SJSA1 (cell line): ENCODE data around the gene WNK1. TPM values are rescaled to one million over a fixed set of nuclear protein-coding genes. Genes with fewer than 3 reads are reported as not detected.
A peak's percentile ranks its signal among the peaks of the same experiment; 100 is the strongest.
"Not testable (repeated sequence)": the region's sequence is repeated elsewhere in the genome, so short reads cannot be mapped to it uniquely, and the experiment has no call there.

ENCODE experiments used
- DNase-seq, 2 experiments: peaks; one replicate each; pipeline ENCODE4 v3.0.0-alpha.2; 2015 to 2020; ENCODE audit warnings: low spot score in 2 of 2, low read depth in 1 of 2
- H3K27ac ChIP-seq: fragments of 250-450 bp; sonication (Bioruptor Pico); 2 replicates; pipeline ENCODE4 v1.5.1; 2020; ENCODE audit warnings: mild to moderate bottlenecking, moderate library complexity
- H3K27me3 ChIP-seq: fragments of 250-450 bp; sonication (Bioruptor Pico); replicated peaks from 2 replicates; pipeline ENCODE4 v1.5.1; 2020; ENCODE audit warnings: mild to moderate bottlenecking, moderate library complexity
- H3K36me3 ChIP-seq: fragments of 250-450 bp; sonication (Bioruptor Pico); 2 replicates; pipeline ENCODE4 v1.5.1; 2020; ENCODE audit warnings: mild to moderate bottlenecking
- H3K4me1 ChIP-seq: fragments of 250-450 bp; sonication (Bioruptor Pico); replicated peaks from 2 replicates; pipeline ENCODE4 v1.6.1; 2021; ENCODE audit warnings: mild to moderate bottlenecking
- H3K4me3 ChIP-seq: fragments of 250-450 bp; sonication (Bioruptor Pico); 2 replicates; pipeline ENCODE4 v1.5.1; 2020; ENCODE audit warnings: mild to moderate bottlenecking
- H3K9me3 ChIP-seq: fragments of 250-450 bp; sonication (Bioruptor Pico); replicated peaks from 2 replicates; pipeline ENCODE4 v1.5.1; 2020; ENCODE audit warnings: mild to moderate bottlenecking
- total RNA-seq: library from RNA; depleted of rRNA; stranded (reverse); fragments of >200 nt; shearing (Covaris generic); gene quantifications from 2 replicates; pipeline ENCODE4 v1.2.3, GENCODE V29; 2014; rRNA removed

Gene WNK1
- total RNA-seq: 18.5 and 55.3 TPM in 2 replicates

DNA sequence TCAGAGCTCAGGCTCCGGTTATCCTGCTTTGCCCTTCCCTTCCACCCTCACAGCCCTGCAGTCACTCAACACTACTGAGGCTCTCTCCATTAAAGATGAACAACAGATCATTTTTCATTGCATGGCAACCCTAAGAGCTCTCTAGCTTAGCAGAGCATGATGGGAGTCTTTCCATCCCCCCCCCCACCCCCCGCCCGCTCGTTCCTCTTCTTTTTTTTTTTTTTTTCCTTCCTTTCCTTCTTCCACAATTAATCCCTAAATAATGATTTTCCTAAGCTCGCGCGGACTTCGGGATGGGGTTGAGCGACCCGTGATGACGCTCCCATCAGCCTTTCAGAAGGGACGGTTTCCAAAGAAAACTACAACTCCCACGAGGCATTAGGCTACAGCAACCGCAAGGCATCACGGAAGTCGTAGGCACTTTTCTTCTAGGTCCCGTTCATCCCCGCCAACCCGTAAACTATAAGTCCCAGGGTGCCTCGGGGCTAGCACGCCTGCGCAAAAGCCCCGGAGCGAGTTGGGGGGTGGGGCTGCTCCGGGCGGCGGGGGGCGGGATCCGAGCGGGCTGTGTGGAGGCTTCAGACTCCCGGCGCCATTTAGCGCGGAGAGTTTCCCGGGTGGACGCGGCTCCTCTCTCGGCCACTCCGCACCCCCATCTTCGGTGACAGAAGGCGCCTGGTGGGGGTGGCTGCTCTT lies at the start of gene WNK1:
WNK1 (plus strand) TSS at position 581 of the 696 bp plus-strand sequence. CDS start 987 bp downstream, outside the sequence.
- Histone ChIP-seq H3K4me3 (peak within 1 kb of the TSS; percentile 87), H3K27me3 (no peaks in the 10 kb centered on the region), H3K4me1 (peaks cover 26% of the 10 kb centered on the region), H3K9me3 (no peaks in the 10 kb centered on the region), H3K36me3 (peaks cover 24% of the 10 kb centered on the region), H3K27ac (peak within 1 kb of the TSS; percentile 63)
- peak; percentile 94 to 98 for DNase-seq

DNA sequence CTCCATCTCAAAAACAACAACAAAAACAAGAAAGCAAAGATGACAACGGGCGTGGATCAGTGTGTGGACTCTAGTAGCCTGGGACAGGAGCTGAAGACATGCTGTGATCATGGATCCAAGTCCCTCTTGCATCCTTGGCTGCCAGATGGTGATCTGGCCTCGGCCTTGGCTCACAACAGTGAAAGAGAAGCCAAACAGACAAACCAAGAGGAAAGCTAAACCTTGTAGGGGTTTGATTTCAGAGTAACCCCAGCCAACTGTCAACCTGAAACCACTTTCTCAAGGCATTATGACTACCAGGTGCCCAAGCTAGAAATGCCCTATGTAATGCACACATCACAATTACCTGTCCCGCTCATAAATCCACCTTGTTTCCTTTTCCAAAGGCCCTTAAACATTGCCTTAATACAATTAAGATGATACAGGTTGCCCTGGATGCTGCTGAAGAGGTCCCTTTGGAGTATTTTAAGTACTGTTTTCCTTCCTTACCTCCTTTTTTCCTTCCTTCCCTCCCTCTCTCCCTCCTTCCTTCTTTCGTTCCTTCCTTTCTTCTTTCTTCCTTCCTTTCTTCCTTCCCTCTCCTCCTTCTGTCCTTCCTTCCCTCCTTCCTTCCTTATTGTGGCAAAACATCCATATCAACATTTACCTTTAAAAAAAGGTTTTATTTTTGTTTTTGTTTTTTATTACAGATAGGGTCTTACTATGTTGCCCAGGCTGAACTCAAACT lies 47.7 kb upstream of the WNK1 start:
- Histone ChIP-seq H3K27me3 (peaks cover 2% of the 10 kb centered on the region; the same call in 1 of the 2 replicates), H3K9me3 (no peaks in the 10 kb centered on the region), H3K27ac (no peak overlapping the region), H3K4me1 (no peaks in the 10 kb centered on the region), H3K4me3 (no peak overlapping the region), H3K36me3 (no peaks in the 10 kb centered on the region)
- DNase-seq: no peak

DNA sequence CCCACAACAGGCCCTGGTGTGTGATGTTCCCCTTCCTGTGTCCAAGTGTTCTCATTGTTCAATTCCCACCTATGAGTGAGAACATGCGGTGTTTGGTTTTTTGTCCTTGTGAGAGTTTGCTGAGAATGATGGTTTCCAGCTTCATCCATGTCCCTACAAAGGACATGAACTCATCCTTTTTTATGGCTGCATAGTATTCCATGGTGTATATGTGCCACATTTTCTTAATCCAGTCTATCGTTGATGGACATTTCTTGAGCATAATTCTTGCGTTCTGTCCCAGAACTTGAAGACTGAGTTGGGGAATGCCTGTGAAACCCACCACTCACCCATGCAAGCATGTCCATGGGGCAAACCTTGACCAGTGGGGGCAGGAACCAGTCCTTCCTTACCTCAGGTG lies 44.3 kb upstream of the WNK1 start:
- not testable (repeated sequence) for DNase-seq, H3K36me3 ChIP-seq, H3K27me3 ChIP-seq

DNA sequence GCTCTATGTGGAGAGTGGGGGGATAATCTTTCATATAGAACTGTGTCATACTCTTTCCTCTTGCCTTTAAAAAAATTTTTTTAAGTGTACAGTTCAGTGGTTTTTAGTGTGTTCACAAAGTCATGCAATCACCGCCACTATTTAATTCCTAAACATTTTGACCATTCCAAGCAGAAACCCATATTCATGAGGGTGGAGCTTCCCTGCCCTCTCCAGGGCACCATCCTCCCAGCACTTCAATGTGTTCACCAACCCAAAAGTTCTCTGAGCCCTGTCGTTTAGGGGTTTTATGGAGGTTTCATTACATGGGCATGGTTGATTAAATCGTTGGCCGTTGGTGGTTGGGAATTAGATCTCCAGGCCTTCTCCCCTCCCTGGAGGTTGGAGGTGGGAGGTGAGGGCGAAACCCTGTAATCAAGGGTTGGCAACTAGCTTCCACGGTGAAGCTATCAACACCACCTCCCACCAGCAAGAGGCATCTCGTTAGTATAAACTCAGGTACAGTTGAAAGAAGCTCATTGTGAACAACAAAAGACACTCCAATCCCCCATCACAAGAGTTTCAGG lies 42.8 kb upstream of the WNK1 start:
- H3K27ac ChIP-seq: no peak overlapping the region
- no peak for DNase-seq
- H3K4me1 ChIP-seq: no peaks in the 10 kb centered on the region
- peaks cover 2% of the 10 kb centered on the region; the same call in 1 of the 2 replicates for H3K27me3 ChIP-seq
- no peaks in the 10 kb centered on the region for H3K36me3 ChIP-seq
- no peaks in the 10 kb centered on the region for H3K9me3 ChIP-seq
- H3K4me3 ChIP-seq: no peak overlapping the region

More for the DNA sequence above, 44.3 kb upstream of the WNK1 start:
- not testable (repeated sequence) for H3K4me3 ChIP-seq, H3K9me3 ChIP-seq, H3K27ac ChIP-seq, H3K4me1 ChIP-seq

DNA sequence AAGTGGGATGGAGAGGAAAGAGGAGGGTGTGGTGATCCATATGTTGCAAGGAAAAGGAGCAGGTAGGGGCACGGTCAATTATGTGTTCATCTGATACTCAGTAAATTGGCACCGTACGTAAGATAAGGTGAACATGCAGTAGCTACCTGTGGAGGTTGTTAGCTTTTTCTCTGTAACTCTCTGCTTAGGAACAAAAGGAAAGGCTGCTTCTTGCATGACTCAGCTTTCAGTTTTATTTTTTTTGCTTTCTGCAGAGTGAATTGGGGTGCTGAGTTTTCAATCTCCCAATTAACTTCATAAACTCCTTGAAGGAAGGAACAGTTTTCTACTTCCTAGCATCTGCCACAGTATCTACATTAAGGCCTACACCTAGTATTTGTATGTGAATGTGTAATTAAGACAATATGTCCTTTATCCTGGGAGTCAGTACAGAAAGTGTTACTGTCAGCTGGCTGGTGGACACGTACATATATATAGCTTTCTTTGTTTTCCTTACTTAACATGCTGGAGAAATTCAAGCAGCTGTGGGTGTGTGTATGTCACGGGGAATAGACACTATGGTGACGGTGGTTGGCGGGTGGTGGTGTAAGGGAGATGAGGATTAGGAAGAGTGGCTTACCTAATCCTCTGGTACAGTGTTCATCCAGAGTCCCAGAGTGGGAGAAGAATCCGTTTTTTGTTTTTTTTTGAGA lies 40.1 kb upstream of the WNK1 start:
- DNase-seq: no peak
- Histone ChIP-seq H3K9me3 (no peaks in the 10 kb centered on the region), H3K27ac (no peak overlapping the region), H3K36me3 (no peaks in the 10 kb centered on the region), H3K4me1 (no peaks in the 10 kb centered on the region), H3K4me3 (no peak overlapping the region), H3K27me3 (no peaks in the 10 kb centered on the region)

DNA sequence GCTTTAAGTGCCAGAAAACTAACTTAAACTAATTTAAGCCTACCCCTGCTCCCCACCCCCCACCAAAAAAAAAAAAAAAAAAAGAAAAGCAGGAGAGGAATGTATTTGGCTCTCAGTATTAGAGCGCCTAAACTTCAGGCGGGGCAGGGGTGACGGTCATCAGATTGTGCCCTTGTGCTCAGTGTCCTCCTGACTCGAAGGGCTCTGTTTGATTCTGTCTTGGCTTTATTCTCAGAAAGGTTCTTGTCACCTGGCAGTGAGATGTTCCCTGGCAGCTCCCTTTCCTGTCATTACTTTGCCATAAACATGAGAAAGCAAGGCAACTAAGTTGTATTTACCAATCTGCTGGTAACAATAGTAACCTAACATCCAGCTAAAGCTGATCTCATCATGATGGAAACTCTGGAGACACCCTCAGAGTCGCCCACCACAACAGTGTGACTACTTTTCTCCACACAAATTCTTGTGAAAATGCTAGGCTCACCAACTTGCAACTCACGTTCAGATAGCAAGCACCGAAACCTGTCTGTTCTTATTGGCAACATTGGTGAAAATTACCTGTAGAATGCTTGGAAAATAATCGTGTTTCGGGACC lies 39.0 kb upstream of the WNK1 start:
- H3K9me3 ChIP-seq: no peaks in the 10 kb centered on the region
- no peaks in the 10 kb centered on the region for H3K36me3 ChIP-seq
- no peak overlapping the region for H3K4me3 ChIP-seq
- no peak for DNase-seq
- H3K27ac ChIP-seq: no peak overlapping the region
- H3K27me3 ChIP-seq: no peaks in the 10 kb centered on the region
- no peaks in the 10 kb centered on the region for H3K4me1 ChIP-seq

DNA sequence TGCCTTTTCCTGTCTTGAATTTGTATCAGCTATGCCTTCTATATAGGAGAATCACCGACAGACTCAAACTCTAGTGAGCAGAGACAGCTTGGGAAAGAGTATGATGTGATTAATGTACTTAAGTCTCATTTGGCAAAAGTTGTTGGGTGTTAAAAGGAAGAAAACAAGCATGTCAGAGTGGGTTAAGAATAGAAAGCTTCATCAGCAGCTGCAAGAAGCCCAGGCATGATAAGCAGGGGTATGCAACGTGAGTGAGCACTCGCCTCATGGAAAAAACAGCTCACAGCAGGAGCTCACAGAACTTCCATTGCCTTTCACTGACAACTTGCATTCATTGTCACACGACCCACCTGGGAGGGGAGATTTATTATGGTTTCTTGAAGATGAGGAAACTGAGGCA lies 35.9 kb upstream of the WNK1 start:
- Histone ChIP-seq H3K4me3 (no peak overlapping the region), H3K9me3 (no peaks in the 10 kb centered on the region)
- no peak for DNase-seq

DNA sequence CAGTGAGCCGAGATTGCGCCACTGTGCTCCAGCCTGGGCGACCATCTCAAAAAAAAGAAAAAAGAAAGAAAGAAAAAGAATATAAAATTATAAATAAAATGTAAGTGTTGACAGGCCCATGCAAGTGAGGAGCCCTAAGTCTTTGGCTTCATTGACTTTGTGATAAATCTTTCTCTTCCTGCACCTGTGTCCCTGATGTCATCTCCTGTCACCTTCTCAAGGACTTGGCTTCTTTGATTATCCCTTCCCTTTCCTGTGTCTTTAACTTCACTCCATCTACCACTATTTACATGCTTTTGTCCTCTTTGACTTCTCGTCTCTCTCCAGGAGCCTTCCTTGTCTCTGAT lies 33.6 kb upstream of the WNK1 start:
- H3K27me3 ChIP-seq: no peaks in the 10 kb centered on the region
- DNase-seq: no peak
- H3K9me3 ChIP-seq: no peaks in the 10 kb centered on the region
- H3K4me3 ChIP-seq: no peak overlapping the region
- no peaks in the 10 kb centered on the region for H3K36me3 ChIP-seq
- no peaks in the 10 kb centered on the region for H3K4me1 ChIP-seq
- H3K27ac ChIP-seq: no peak overlapping the region

More for the DNA sequence above, 35.9 kb upstream of the WNK1 start:
- Histone ChIP-seq H3K4me1 (no peaks in the 10 kb centered on the region), H3K36me3 (no peaks in the 10 kb centered on the region), H3K27me3 (no peaks in the 10 kb centered on the region), H3K27ac (no peak overlapping the region)

DNA sequence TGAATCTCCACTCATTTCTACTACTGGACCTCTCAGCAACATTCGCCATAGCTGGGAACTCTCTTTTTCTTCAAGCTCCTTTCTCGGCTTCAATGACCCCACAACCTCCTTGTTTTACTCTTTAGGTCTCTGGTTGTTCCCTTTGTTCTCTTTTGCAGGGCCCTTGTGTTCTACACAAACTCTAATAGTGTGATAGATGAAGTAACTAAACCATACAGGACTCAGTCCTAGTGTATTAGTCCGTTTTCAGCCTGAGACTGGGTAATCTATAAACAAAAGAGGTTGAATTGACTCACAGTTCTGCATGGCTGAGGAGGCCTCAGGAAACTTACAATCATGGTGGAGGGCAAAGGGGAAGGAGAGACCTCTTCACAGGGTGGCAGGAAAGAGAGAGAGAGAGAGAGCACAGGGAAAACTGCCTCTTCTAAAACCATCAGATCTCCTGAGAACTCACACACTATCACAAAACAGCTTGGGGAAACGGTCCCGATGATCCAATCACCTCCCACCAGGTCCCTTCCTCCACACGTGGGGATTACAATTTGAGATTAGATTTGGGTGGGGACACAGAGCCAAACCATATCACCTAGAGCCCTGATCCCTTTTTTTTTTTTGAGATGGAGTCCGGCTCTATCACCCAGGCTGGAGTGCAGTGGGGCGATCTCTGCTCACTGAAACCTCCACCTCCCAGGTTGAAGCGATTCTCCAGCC lies 32.0 kb upstream of the WNK1 start:
- Histone ChIP-seq H3K27me3 (no peaks in the 10 kb centered on the region), H3K9me3 (no peaks in the 10 kb centered on the region), H3K4me1 (no peaks in the 10 kb centered on the region), H3K27ac (no peak overlapping the region), H3K36me3 (no peaks in the 10 kb centered on the region), H3K4me3 (no peak overlapping the region)
- no peak for DNase-seq

DNA sequence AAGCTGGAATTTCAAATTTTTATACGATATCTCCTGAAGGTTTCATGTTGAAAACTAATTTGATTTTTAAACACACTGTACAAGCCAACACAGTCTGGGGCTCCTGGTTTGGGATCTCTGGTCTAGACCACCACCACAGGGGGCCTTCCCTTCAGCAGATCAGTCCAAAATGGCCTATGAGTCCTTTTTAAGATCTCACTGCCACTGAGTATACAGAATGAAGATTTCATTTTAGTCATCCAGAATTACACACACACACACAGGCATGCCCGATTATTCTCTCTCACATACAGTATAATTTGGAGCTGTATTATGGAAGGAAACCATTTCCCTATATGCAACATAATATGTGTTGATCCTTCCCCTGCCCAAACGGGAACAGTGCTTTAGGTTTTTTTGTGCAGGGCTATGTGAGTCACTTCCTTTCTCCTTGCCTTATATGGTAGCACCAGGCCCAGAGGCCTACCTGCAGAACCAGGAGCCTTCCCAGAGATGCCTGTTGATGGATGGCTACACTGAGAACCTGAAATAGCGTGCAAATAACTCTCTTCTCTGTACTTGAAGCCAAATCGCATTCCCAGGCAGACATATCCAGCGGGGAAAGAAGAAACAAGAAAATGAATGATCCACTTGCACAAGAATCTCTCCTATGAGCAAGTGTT lies 28.1 kb upstream of the WNK1 start:
- Histone ChIP-seq H3K27me3 (no peaks in the 10 kb centered on the region), H3K4me3 (no peak overlapping the region), H3K36me3 (no peaks in the 10 kb centered on the region), H3K9me3 (no peaks in the 10 kb centered on the region), H3K27ac (no peak overlapping the region), H3K4me1 (no peaks in the 10 kb centered on the region)
- no peak for DNase-seq

DNA sequence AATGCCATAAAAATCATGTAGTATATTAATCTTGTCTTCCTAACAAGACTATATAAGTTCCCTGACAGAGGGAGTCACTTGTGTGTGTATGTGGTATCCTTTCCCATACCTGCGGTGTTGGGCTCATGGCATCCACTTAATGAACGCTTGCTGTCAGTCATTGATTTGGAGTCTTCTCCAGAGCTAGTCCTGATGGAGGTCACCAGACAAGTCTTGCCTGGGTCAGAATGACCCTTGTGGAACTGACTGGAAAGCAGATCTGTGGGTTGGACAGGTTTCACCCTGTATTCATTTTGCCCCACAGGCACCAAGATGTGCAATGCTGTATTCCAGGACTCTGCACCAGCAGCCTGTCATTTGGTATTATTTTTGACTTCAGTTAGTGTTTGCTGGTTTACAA lies 27.3 kb upstream of the WNK1 start:
- no peak overlapping the region for H3K4me3 ChIP-seq
- no peaks in the 10 kb centered on the region for H3K4me1 ChIP-seq
- no peaks in the 10 kb centered on the region for H3K9me3 ChIP-seq
- DNase-seq: no peak
- H3K27me3 ChIP-seq: no peaks in the 10 kb centered on the region
- no peak overlapping the region for H3K27ac ChIP-seq
- H3K36me3 ChIP-seq: no peaks in the 10 kb centered on the region

DNA sequence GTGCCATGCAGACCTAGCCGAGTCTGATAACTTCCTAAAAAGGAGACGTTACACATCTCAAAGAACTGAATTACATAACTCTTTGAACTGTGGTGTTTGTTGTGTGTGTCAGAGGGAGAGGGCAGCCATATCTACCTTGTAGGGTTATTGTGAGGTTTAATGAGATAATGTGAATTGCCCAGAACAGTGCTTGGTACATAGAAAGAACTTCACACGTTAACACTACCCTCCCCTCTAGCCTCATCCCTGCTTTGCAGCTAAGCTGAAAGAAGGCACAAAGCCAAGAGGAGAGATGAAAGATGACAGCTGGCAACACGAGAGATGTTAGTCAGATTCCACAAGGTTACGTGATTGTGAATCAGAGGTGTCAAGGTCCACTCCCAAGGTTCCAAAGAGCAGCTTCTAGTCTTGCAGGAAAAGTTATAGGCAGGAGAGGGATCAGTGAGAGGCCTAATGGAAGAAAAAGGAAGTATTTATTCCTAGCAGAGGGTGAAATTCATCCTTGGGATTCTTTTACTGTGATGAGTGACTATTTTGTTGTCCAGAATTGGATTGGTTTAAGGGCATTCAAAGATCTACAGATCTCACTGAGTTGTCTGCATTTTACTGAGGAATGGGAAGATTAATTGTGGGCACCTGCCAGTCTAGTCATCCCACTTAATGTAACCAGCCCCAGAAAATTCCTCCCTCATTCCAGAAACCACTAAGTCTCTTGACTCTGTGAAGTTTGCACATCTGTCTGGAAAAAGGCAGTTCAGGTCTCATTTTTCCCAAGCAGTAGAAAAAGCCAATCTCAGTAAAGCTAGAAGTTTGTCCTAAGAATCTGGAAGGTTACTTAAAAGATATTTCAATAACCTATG lies 25.9 kb upstream of the WNK1 start:
- H3K36me3 ChIP-seq: no peaks in the 10 kb centered on the region

More for the DNA sequence above, 25.9 kb upstream of the WNK1 start:
- Histone ChIP-seq H3K9me3 (no peaks in the 10 kb centered on the region), H3K27me3 (no peaks in the 10 kb centered on the region), H3K4me3 (no peak overlapping the region), H3K27ac (no peak overlapping the region), H3K4me1 (no peaks in the 10 kb centered on the region)
- no peak for DNase-seq
